ENCODE data around the gene DDIT3. TPM values are rescaled to one million over a fixed set of nuclear protein-coding genes. Genes with fewer than 3 reads are reported as not detected.

Gene DDIT3
- total RNA-seq, 1 experiment from 2014 or later, result 84.7 TPM

- Histone ChIP-seq H3K9me3 (ENCODE audit: control insufficient read depth in 1 of 2, insufficient read depth in 1 of 2, low read depth in 1 of 2, low read length in 2 of 2) (no peaks in the 10 kb centered on the region), H3K4me3 (replicated peaks in 1 of 2; ENCODE audit: low read depth in 1 of 2, low read length in 2 of 2) (no peak overlapping the region), H4K20me1 (ENCODE audit: insufficient read depth) (no peaks in the 10 kb centered on the region), H3K79me2 (ENCODE audit: insufficient read depth, low read length) (no peaks in the 10 kb centered on the region), H3K36me3 (ENCODE audit: control insufficient read depth in 1 of 2, insufficient read depth in 2 of 2, low read length in 2 of 2) (peaks cover 46 to 57% of the 10 kb centered on the region in 2 experiments), H3K4me2 (ENCODE audit: low read length) (no peak overlapping the region), H3K9me2 (ENCODE audit: insufficient read depth) (no peaks in the 10 kb centered on the region), H3K27me3 (ENCODE audit: insufficient read depth, low read length) (no peaks in the 10 kb centered on the region), H2AFZ (ENCODE audit: low read depth, low read length, poor library complexity, severe bottlenecking) (no peak overlapping the region), H3K4me1 (ENCODE audit: control insufficient read depth in 1 of 2, insufficient read depth in 2 of 2, low read length in 2 of 2) (no peaks in the 10 kb centered on the region), H3K27ac (ENCODE audit: low read depth, low read length) (no peak overlapping the region), H3K9ac (ENCODE audit: low read length) (no peak overlapping the region)
- intact Hi-C loops (cut with micrococcal nuclease), result no loop called here
- CTCF ChIA-PET, result no interaction called here
- DNase-seq (ENCODE audit: low read depth, low spot score), result no peak
- RAD21 ChIA-PET (ENCODE audit: low non-redundant PET in 1 of 2, low total read pairs in 2 of 2, uncharacterized antibody in 2 of 2, unreplicated experiment in 2 of 2), result no interaction called here
- no TSS peak for BruUV-seq (replicated peaks)
- POLR2A ChIA-PET, result no interaction called here
- no peak for ATAC-seq
- TF ChIP-seq TCF7L2 (IDR thresholded peaks at IDR 0.05; ENCODE audit: borderline replicate concordance, extremely low read depth, insufficient read depth, insufficient read length) (no peak), JUND (IDR thresholded peaks at IDR 0.05) (no peak), CBX3 (IDR thresholded peaks at IDR 0.05; ENCODE audit: low read depth) (no peak), POLR2AphosphoS5 (IDR thresholded peaks at IDR 0.05; ENCODE audit: low read depth, low read length) (peak; percentile 30; the same call in 1 of the 2 replicates), ZFX (IDR thresholded peaks at IDR 0.05) (no peak)
These were observed 20.1 kb downstream of the DDIT3 start for GRCh38 chr12:57500213-57500612.

GRCh38 chr12:57498571-57498970 lies 21.7 kb downstream of the DDIT3 start:
- Histone ChIP-seq H3K4me3 (replicated peaks in 1 of 2; ENCODE audit: low read depth in 1 of 2, low read length in 2 of 2) (no peak overlapping the region), H3K4me2 (ENCODE audit: low read length) (no peak overlapping the region), H2AFZ (ENCODE audit: low read depth, low read length, poor library complexity, severe bottlenecking) (no peak overlapping the region), H3K27ac (ENCODE audit: low read depth, low read length) (no peak overlapping the region), H3K9ac (ENCODE audit: low read length) (no peak overlapping the region), H3K9me3 (ENCODE audit: control insufficient read depth in 1 of 2, insufficient read depth in 1 of 2, low read depth in 1 of 2, low read length in 2 of 2) (no peaks in the 10 kb centered on the region), H3K4me1 (ENCODE audit: control insufficient read depth in 1 of 2, insufficient read depth in 2 of 2, low read length in 2 of 2) (no peaks in the 10 kb centered on the region), H3K79me2 (ENCODE audit: insufficient read depth, low read length) (no peaks in the 10 kb centered on the region), H4K20me1 (ENCODE audit: insufficient read depth) (no peaks in the 10 kb centered on the region), H3K36me3 (ENCODE audit: control insufficient read depth in 1 of 2, insufficient read depth in 2 of 2, low read length in 2 of 2) (peaks cover 36 to 51% of the 10 kb centered on the region in 2 experiments), H3K27me3 (ENCODE audit: insufficient read depth, low read length) (no peaks in the 10 kb centered on the region), H3K9me2 (ENCODE audit: insufficient read depth) (no peaks in the 10 kb centered on the region)
- ChIA-PET RAD21 (ENCODE audit: low non-redundant PET in 1 of 2, low total read pairs in 2 of 2, uncharacterized antibody in 2 of 2, unreplicated experiment in 2 of 2) (no interaction called here), CTCF (no interaction called here), POLR2A (no interaction called here)
- TF ChIP-seq TCF7L2 (IDR thresholded peaks at IDR 0.05; ENCODE audit: borderline replicate concordance, extremely low read depth, insufficient read depth, insufficient read length), result no peak
- no peak for TF ChIP-seq CTCF (IDR thresholded peaks at IDR 0.05 in 2 of 3, conservative IDR thresholded peaks at IDR 0.05 in 1 of 3; ENCODE audit: borderline replicate concordance in 1 of 3, insufficient read depth in 1 of 3, low read depth in 2 of 3, low read length in 2 of 3)
- no peak for TF ChIP-seq EZH2phosphoT487 (IDR thresholded peaks at IDR 0.05; ENCODE audit: borderline replicate concordance)
- no peak for TF ChIP-seq YY1 (IDR thresholded peaks at IDR 0.05; ENCODE audit: extremely low read depth, insufficient replicate concordance, low read depth, low read length)
- TF ChIP-seq ZNF274 (IDR thresholded peaks at IDR 0.05; ENCODE audit: low read depth, low read length), result no peak
- intact Hi-C loops (cut with micrococcal nuclease), result no loop called here
- no peak for DNase-seq (ENCODE audit: low read depth, low spot score)
- BruUV-seq (replicated peaks), result no TSS peak
- no peak for ATAC-seq

All from HCT116 (cell line).